RWPE1 (cell line): ENCODE results near the gene PERP.

Source experiments
- CTCF ChIA-PET: fragments of 350-600 bp; sonication (Branson Sonifier 250); formaldehyde crosslinking; extraction: SDS; loops from one replicate; lab custom pipeline; 2021; lab: Yijun Ruan, JAX
- POLR2A ChIA-PET: fragments of 400-600 bp; formaldehyde crosslinking; extraction: SDS; loops from one replicate; lab custom pipeline; 2020; ENCODE audit warnings: antibody characterized with exemption; ENCODE audit not compliant: low non-redundant PET; lab: Yijun Ruan, JAX
- DNase-seq: peaks from one replicate; pipeline ENCODE4 v3.0.0; 2012; ENCODE audit warnings: low spot score
- H3K27ac ChIP-seq: fragments of 450-650 bp; 2 replicates; pipeline ENCODE4 v1.5.1; 2017
- CTCF ChIP-seq: fragments of 450-650 bp; conservative IDR thresholded peaks from 2 replicates; pipeline ENCODE4 v1.5.1; 2017; ENCODE audit warnings: low read depth, mild to moderate bottlenecking

The PERP gene

DNA sequence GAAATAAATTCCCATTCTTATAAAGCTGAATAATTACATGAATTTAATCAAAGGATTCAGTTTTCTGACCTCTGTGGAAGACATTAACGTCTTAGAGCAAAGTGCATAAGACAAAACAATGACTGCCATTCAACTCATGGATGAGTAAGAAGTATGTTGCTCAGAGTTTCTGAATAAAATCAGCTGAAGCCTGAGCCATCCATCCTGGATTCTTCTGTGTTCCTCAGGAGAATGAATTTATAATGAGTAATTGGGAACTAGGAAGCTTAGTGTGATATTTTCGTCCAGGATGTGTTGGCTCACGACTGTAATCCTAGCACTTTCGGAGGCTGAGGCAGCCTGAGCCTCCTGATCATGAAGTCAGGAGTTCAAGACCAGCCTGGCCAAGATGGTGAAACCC, 62.8 kb downstream of the PERP start:
- POLR2A ChIA-PET: no interaction called here
- DNase-seq: peak; percentile 36
- no peak overlapping the region for H3K27ac ChIP-seq
- no peak for TF ChIP-seq CTCF
- CTCF ChIA-PET: interaction anchor here (1.0 kb wide), 1 partner anchor 38 kb away, joined by 3 read pairs; no protein-coding TSS in a partner anchor
